Tibial artery (tissue), 4 donors: ENCODE measurements around the gene IL17D.
"Not testable (repeated sequence)": the region's sequence is repeated elsewhere in the genome, so short reads cannot be mapped to it uniquely, and the experiment has no call there.

Experiments
- DNase-seq, 2 donors: peaks; one replicate each; pipeline ENCODE4 v3.0.0-alpha.2; 2019
- H3K27ac ChIP-seq, 2 donors: fragments of 200-600 bp; sonication (generic) in 1 of 2; 1 replicate in 1 of 2; 2 replicates in 1 of 2; pipeline ENCODE4 v1.5.1; 2018 to 2019; ENCODE audit warnings: mild to moderate bottlenecking in 1 of 2
- H3K27me3 ChIP-seq, 2 donors: fragments of 200-600 bp; sonication (generic) in 1 of 2; one replicate each; pipeline versions ENCODE4 v1.5.1 to v1.6.0; 2016 to 2019
- H3K36me3 ChIP-seq, 3 donors: fragments of 200-600 bp; sonication (generic) in 2 of 3; one replicate each; pipeline ENCODE4 v1.5.1; 2016 to 2019; ENCODE audit warnings: mild to moderate bottlenecking in 2 of 3
- H3K4me1 ChIP-seq, 4 donors: fragments of 200-600 bp; sonication (generic) in 2 of 4; 1 replicate in 3 of 4; 2 replicates in 1 of 4; pipeline ENCODE4 v1.5.1; 2016 to 2019
- H3K4me3 ChIP-seq, 2 donors: fragments of 200-600 bp; sonication (generic) in 1 of 2; 1 replicate in 1 of 2; 2 replicates in 1 of 2; pipeline ENCODE4 v1.5.1; 2018 to 2019; ENCODE audit warnings: mild to moderate bottlenecking in 2 of 2
- H3K9me3 ChIP-seq, 3 donors: fragments of 200-600 bp; sonication (generic) in 1 of 3; one replicate each; pipeline ENCODE4 v1.5.1; 2016 to 2019
- CTCF ChIP-seq, 2 experiments: fragments of 200-600 bp in 1 of 2; fragments of 450-650 bp in 1 of 2; IDR thresholded peaks; one replicate each; pipeline ENCODE4 v1.5.1; 2017 to 2019; ENCODE audit warnings: antibody characterized with exemption in 2 of 2, mild to moderate bottlenecking in 1 of 2, moderate library complexity in 1 of 2
- intact Hi-C: fragments of 100-400 bp; cut with DNase I; formaldehyde crosslinking; loops from one replicate; pipeline ENCODE4 v1.15.0; 2023; ENCODE audit warnings: low total_unique reads

The IL17D gene

DNA sequence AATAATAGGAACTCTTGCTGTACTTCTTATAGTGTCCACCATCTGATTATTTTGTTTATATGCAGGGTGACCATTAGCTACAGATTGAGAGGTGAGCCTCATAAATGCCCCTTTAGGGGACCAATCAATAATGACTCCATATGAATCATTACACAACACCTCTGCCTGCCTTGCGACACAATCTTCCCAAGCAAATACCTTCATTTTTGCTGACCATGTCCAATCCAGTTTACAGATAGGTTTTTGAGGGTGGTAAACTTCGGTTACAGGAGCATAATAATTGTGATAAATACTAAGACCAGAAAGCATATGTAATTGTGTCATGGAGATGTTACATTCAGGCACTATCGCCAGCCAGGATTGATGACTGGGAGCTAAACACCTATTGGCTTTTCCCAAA, 23.6 kb upstream of the IL17D start:
- H3K36me3 ChIP-seq, result peaks cover 0 to 15% (median 3%) of the 10 kb centered on the region in 3 donors
- H3K9me3 ChIP-seq, result no peaks in the 10 kb centered on the region
- no peak overlapping the region for H3K27ac ChIP-seq
- H3K4me1 ChIP-seq, result no peaks in the 10 kb centered on the region
- TF ChIP-seq CTCF (IDR thresholded peaks at IDR 0.05), result no peak
- no peak overlapping the region for H3K4me3 ChIP-seq
- no peak for DNase-seq
- intact Hi-C loops, result no loop called here
- no peaks in the 10 kb centered on the region for H3K27me3 ChIP-seq

DNA sequence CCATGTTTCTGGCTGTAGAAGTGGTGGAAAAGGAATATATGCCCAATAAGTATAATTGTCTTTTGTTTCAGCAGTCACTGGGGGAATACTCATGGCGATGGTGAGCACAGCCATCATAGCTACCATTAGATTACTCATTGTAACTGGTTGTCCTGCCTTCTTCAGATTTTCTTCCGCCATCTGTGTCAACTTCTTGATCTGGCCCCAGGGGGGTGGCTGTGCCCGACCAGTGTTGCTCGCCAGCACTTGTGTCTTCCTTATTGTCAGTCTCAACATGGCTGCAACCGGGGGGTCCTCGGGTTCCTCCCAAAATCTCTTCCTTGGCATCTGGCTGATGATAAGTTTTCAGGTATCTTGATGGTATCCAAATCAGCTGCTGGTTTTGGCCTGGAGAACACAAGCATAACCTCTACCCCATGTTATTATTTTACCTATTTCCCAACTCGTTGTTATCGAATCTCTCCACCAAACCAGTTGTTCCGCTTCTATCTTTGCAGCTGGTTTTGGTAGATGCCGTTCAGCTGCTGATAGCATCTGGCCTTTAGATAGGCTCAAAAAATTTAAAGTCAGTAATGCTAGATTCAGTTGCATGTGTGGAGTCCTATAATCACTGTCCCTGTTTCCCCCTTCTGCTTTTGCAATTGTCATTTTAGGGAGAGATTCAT, 23.0 kb upstream of the IL17D start:
- no peak for TF ChIP-seq CTCF (IDR thresholded peaks at IDR 0.05)
- H3K9me3 ChIP-seq, result no peaks in the 10 kb centered on the region
- H3K27ac ChIP-seq, result no peak overlapping the region
- DNase-seq, result no peak
- H3K27me3 ChIP-seq, result no peaks in the 10 kb centered on the region
- no peaks in the 10 kb centered on the region for H3K4me1 ChIP-seq
- intact Hi-C loops, result no loop called here
- no peak overlapping the region for H3K4me3 ChIP-seq
- H3K36me3 ChIP-seq, result peaks cover 0 to 9% (median 0%) of the 10 kb centered on the region in 3 donors

DNA sequence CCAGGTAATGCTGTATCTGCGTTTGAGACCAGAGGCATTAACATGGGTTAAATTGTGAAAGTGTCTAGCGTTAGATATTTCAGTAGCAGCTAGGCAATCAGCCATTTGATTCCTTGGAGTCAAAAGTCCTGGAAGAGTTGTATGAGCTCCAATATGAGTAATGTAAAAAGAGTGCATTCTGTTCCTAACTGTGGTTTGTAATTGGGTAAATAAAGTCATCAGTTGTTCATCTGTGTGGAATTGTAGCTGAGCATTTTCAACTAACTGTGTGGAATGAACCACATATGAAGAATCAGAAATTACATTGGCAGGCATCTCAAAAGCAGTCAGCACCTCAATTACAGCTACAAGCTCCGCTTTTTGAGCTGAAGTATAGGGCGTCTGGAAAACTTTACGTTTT, 22.0 kb upstream of the IL17D start:
- intact Hi-C loops, H3K36me3 ChIP-seq, H3K27ac ChIP-seq, H3K4me1 ChIP-seq, H3K4me3 ChIP-seq, H3K27me3 ChIP-seq, H3K9me3 ChIP-seq, DNase-seq: not testable (repeated sequence)

DNA sequence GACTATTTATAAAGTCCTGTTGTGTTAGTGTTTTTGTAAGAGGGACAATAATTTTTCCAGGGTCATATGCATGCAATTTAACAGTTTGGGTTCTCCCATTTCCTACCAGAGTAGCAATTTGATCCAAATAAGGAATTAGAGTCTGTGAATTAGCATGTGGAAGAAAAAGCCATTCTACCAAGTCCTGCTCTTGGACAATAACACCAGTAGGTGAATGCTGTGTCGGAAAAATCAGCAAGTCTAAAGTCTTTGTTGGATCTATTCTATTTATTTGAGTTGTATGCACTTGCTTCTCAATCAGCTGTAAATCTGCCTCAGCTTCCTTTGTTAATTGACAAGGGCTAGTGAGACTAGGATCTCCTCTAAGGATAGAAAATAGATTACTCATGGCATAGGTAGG, 21.4 kb upstream of the IL17D start:
- no peaks in the 10 kb centered on the region for H3K27me3 ChIP-seq
- no peaks in the 10 kb centered on the region for H3K9me3 ChIP-seq
- no peaks in the 10 kb centered on the region for H3K4me1 ChIP-seq
- H3K36me3 ChIP-seq, result no peaks in the 10 kb centered on the region
- no peak overlapping the region for H3K4me3 ChIP-seq
- H3K27ac ChIP-seq, result no peak overlapping the region
- no peak for TF ChIP-seq CTCF (IDR thresholded peaks at IDR 0.05)
- no peak for DNase-seq
- intact Hi-C loops, result no loop called here

DNA sequence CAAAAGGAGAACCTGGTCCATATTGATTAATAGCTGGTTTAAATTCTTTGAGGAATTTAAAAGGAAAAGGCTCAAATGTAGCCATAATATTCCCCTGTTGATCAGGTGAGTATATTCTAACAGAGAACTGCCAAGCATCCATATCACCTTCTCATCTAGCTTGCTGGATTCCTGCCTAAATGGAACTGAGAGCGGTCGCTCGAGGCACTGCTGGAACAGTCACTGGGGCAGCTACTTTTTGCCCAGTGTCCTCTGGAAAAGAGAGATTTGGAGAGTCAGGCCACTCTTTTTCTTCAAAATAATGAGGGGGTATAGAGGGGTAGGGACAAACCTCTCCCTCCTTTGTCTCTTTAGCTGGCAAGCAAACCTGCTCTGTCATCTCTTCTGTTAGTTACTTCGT, 19.5 kb upstream of the IL17D start:
- intact Hi-C loops, result no loop called here

DNA sequence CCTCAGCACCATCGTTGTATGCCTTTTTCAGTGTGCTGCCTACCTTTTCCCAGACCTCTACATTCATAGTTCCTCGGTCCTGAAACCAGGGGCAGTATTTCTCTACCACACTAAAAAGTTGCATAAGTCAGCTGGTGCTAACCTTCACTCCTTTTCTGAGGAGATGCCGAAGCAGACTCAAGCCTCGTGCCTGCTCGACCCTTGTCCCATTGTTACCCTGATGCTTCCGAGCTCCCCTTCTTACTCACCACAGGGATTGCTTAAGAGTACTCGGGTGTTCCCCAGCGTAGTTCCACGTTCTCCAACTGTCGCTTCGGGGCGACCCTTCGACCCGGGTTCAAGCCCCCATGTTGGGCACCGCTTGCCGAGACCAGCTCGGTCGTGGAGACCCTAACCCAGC, 19.0 kb upstream of the IL17D start:
- Histone ChIP-seq H3K36me3 (no peaks in the 10 kb centered on the region), H3K27ac (no peak overlapping the region), H3K4me3 (no peak overlapping the region), H3K9me3 (no peaks in the 10 kb centered on the region), H3K27me3 (no peaks in the 10 kb centered on the region), H3K4me1 (no peaks in the 10 kb centered on the region)
- intact Hi-C loops, result no loop called here
- TF ChIP-seq CTCF (IDR thresholded peaks at IDR 0.05), result no peak
- DNase-seq, result no peak

More for the DNA sequence above, 19.5 kb upstream of the IL17D start:
- no peak for DNase-seq
- H3K36me3 ChIP-seq, result no peaks in the 10 kb centered on the region
- H3K27me3 ChIP-seq, result no peaks in the 10 kb centered on the region
- H3K9me3 ChIP-seq, result no peaks in the 10 kb centered on the region
- H3K4me1 ChIP-seq, result no peaks in the 10 kb centered on the region
- no peak for TF ChIP-seq CTCF (IDR thresholded peaks at IDR 0.05)
- no peak overlapping the region for H3K27ac ChIP-seq
- H3K4me3 ChIP-seq, result no peak overlapping the region
